Fibroblast of lung (primary cell): ENCODE measurements around the gene MUC16.

Experiments used
- CTCF ChIP-seq, 2 donors: IDR thresholded peaks in 1 of 2; conservative IDR thresholded peaks in 1 of 2; 1 replicate in 1 of 2; 2 replicates in 1 of 2; pipeline ENCODE4 v1.5.1; 2011 to 2012; ENCODE audit warnings: low read length in 2 of 2, control low read depth in 1 of 2, inconsistent platforms in 1 of 2, low read depth in 1 of 2, mild to moderate bottlenecking in 1 of 2
- EZH2 ChIP-seq: IDR thresholded peaks from 2 replicates; pipeline ENCODE4 v1.5.1; 2012; ENCODE audit warnings: low read length, control low read depth, mild to moderate bottlenecking; ENCODE audit errors: missing control alignments

DNA sequence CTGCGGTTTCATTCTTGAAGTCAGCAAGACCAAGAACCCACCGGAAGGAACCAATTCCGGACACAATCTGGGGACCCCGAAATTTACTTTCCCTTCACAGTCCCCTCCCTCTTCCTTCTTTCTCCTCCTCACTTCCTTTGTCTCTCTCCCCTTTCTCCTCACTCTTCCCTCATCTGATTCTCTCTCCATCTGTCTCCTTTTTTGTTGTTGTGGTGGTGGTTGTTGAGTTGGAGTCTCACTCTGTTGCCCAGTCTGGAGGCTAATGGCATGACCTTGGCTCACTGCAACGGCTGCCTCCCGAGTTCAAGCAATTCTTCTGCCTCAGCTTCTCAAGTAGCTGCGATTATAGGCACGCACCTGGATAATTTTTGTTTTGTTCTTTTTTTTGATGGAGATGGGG is 44.0 kb upstream of the MUC16 start:
- TF ChIP-seq CTCF (conservative IDR thresholded peaks at IDR 0.05 in 1 of 2, IDR thresholded peaks at IDR 0.05 in 1 of 2; ENCODE audit: low read depth in 1 of 2, low read length in 2 of 2) (no peak), EZH2 (no peak)
